HG02588 (cell line): Measurements from ENCODE around the gene PRSS33.

Experiments
- ATAC-seq: cut with Tn5 transposase; IDR thresholded peaks from one replicate; pipeline ENCODE4 v1.9.1; 2021; ENCODE audit warnings: mild to moderate bottlenecking, moderate library complexity; ENCODE audit not compliant: unreplicated experiment

Gene PRSS33

GRCh38 chr16:2765462-2766404 is 21.6 kb downstream of the PRSS33 start:
- no peak for ATAC-seq

GRCh38 chr16:2764718-2765117 is 22.6 kb downstream of the PRSS33 start:
- ATAC-seq: no peak

DNA sequence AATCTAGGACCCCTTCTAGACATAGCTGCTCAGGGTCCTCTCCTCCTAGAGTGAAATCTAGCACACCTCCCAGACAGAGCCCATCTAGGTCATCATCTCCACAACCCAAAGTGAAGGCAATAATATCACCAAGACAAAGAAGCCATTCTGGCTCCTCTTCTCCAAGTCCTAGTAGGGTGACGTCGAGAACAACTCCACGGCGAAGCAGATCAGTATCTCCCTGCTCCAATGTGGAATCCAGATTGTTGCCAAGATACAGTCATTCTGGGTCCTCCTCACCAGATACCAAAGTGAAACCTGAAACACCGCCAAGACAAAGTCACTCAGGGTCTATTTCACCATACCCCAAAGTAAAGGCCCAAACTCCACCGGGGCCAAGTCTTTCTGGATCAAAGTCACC is 24.2 kb downstream of the PRSS33 start:
- ATAC-seq: no peak

GRCh38 chr16:2762711-2763110 is 24.6 kb downstream of the PRSS33 start:
- no peak for ATAC-seq

DNA sequence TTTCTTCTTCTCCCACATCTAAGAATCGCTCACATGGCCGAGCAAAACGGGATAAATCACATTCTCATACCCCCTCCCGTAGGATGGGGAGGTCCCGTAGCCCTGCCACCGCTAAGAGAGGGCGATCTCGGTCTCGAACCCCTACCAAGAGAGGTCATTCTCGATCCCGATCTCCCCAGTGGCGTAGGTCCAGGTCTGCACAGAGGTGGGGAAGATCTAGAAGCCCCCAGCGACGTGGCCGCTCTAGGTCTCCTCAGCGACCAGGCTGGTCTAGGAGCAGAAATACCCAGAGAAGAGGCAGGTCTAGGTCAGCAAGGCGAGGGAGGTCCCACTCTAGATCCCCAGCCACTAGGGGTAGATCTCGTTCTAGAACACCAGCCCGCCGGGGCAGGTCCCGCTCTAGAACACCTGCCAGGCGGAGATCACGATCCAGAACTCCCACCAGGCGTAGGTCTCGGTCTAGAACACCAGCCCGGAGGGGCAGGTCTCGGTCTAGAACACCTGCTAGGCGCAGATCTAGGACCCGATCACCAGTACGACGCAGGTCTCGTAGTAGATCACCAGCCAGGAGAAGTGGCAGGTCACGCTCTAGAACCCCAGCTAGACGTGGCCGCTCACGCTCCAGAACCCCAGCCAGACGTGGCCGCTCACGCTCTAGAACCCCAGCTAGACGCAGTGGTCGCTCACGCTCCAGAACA is 25.3 kb downstream of the PRSS33 start:
- ATAC-seq: no peak

DNA sequence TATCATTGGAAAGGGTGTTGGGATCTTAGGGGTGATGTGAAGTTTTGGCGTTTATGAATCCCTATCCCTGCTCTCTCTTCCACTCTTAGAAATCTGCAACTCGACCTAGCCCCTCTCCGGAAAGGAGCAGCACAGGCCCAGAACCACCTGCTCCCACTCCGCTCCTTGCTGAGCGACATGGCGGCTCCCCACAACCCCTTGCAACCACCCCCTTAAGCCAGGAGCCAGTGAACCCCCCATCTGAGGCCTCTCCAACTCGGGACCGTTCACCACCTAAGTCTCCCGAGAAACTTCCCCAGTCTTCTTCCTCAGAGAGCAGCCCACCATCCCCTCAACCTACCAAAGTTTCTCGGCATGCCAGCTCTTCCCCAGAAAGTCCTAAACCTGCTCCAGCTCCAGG is 25.9 kb downstream of the PRSS33 start:
- no peak for ATAC-seq

DNA sequence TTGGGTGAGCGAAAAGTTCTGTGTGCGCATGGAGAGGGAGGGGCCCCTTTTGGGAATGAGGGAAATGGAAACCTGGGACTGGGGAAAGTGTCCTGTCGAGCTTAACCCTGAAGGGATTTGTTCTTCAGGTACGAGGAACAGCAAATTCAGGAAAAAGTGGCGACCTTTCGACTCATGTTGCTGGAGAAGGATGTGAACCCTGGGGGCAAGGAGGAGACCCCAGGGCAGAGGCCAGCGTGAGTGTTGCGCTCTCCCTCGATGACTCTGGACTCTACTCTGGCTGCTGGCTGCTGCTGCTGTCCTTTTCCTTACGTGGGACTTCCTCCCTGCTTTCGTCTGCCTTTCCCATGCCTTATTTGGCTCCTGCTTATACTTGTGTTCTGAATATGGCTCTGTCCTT is 30.0 kb downstream of the PRSS33 start:
- no peak for ATAC-seq

DNA sequence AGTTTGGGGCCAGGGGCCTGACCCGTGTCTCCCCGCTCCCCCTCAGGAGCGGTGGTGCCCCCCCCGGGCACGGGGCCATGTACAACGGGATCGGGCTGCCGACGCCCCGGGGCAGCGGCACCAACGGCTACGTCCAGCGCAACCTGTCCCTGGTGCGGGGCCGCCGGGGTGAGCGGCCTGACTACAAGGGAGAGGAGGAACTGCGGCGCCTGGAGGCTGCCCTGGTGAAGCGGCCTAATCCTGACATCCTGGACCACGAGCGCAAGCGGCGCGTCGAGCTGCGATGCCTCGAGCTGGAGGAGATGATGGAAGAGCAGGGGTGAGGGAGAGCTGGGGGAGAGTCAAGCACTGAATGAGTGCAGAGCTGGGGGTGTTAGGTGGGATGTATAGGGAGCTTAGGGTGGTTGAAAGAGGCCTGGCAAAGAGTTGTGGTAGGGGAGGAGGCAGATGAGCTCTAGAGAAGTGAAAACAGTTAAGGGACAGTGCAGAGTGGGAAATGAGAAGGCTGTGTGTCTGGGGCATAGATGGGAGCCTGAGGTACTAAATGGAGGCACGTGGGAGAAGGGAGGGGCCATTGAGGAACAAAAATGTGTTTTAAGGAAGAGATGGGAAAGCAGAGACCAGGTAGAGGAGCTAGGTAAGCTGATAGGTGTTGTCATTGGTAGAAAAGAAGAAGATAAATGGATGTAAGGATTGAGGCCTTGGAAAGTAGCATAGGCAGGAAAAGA is 30.9 kb downstream of the PRSS33 start:
- no peak for ATAC-seq

DNA sequence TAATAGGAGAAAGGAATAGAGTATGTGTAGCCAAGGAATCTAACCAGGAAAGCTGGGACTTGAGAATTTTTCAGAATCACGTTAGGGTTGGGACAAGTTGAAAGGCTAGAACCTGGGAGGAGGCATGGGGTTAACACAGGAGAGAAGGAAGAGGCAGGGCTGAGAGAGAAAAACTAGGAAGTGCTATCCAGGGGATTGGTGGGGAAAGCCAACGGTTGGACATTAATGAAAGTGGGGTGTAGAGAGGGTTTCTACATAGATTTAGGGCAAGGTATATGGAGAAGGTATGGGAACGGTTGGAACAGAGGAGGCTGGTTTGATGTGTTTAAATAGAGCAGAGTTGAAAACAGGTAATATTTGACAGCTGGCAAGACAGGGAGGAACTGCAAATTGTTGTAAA is 32.2 kb downstream of the PRSS33 start:
- ATAC-seq: no peak

DNA sequence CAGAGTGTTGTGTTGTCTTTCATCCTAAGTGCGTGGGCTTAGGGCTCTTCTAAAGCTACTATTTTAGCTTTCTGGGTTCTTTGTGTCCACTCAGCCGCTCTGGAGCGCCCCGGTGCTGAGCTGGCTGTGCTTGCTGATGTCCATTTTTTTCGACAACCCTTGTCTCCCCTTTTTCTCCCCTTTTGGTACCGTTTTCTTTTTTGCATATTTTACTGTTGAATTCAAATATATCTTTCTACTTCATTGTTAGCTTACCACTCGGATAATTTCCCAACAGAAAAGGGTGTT is 33.7 kb downstream of the PRSS33 start:
- no peak for ATAC-seq

DNA sequence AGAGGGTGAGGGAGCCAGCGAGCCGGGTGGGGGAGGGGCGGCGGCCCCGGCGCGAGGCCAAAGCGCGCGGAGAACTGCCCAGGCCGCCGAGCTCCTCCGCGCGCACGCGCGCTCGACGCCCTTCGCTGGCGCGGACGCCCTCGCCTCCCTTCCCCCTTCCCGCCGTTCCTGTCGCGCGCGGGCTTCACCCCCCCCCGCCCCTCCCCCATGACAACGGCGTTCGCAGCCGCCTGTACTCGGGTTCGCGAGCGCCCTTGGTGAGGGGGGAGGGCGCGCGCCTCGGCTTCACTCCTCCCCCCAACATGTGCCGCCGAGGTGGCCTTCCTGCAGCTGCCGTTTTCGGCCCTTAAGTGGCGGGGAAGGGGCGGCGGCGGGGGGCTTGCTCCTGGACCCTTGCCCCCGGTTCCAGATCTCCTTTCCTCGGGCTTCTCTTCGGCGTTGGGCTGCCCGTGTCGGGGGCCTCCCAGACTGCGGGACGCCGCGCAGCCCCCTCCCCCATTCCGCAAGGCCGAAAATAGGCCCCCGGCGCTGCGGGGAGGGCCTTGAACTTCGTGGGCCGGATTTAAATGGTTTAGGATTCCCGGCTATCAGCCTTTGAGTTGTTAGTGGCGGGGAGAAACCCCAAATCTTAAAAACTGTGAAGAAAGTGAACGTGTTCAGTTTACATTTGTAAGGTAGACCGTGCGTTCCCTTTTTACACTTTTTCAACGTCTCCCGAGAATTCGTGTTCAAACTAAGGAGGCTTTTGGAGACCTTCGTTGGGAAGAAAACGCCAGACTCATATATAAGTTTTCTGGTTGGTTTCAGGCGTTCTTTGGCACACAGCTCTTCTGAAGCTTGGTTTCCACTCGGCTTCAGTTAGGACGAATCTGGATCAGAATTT is 34.3 kb downstream of the PRSS33 start:
- peak; percentile 41 for ATAC-seq

DNA sequence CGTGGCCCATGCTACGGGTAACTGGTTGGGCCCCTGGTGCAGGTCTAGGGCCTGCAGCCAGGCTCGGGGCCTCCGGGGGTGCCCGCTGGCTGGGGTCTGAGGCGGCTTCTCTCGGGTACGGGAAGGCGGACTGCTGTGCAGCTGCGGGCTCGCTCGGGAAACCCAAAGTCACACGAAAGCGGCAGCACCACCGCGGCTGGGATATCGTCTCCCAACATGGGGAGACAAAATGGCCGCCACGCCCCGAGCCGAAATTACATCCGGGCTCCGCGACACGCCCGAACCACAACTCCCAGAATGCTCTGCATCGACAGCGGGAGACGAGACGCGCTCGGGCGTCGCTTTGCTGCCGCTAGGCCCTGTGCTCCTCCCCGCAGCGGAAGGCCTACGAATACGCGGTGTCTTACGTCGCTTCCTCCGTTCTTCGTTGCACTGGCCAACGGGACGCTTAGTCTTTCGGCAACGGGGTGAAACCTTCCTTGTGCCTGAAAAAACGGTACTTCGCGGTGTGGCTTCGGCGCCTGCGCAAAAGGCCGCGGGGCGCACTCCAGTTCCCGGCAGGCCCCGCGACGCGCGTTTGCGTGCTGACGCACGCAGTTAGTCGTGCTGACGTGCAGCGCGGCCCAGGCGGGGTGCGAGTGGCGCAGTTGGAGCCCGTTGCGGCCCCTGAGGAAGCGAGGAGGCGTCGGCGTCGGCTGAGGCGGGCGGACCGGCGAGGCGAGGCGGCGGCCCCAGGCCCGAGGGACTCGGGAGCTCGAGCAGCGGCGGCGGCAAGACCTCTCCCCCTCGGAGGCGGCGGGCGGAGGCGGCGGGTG is 35.1 kb downstream of the PRSS33 start, which contains the start of gene SRRM2:
Gene SRRM2, plus strand, starts transcription at position 604 of the 815 bp plus-strand sequence. CDS start 3,727 bp downstream, outside the sequence.
- ATAC-seq: peak; percentile 85

- no peak for ATAC-seq
Measured at GRCh38 chr16:2751577-2752034, 35.8 kb downstream of the PRSS33 start.

- no peak for ATAC-seq
Measured at GRCh38 chr16:2749936-2750335, 37.4 kb downstream of the PRSS33 start.

- no peak for ATAC-seq
Measured at GRCh38 chr16:2749476-2749875, 37.9 kb downstream of the PRSS33 start.

DNA sequence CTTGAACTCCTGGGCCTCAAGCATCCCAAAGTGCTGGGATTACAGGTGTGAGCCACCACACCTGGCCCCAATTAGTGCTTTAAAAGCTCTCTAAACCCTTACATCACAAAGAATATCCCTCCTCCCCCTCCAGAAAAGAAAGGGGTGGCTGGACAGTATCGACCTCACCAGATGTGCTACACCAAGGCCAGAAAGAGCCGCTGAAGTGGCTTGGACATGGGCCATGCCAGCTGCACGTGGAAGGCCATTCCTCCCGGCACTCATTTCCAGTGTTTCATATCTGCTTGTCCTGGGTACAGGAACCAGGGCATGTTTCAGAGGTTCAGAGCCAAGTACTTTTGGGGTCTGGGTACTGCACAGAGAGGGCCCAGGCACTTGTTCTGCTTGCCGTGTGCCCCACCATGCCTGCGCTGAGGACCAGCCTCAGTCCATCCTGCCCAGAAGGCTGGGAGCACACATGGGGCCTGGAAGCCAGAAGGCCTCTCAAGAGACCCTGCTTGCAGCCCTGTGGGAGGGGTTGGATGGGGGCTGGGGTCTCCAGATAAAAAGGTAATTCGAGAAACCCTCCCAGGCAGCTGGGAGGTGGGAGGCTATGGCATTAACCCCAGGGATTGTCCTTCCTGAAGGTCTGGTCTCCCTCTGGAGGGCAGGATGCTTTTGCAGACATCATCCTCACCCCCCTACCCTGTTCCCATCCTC is 38.5 kb downstream of the PRSS33 start:
- ATAC-seq: no peak

DNA sequence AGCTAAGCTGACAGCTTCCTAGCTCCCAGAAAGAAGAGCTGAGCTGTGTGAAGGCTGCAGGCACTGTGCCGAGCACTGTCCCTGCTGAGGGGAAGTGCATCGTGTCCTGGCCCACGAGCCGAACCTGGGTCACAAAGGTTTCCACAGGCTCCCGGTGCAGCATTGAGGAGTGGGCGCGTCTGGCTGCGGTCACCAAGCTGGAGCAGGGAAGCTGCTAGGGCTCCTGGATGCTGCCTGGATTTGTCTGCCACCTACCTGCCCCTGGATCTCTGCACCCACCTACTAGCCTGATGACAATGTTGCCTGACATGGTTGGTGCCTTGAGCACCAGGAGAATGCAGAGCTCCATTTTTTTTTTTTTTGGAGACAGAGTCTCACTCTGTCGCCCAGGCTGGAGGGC is 41.4 kb downstream of the PRSS33 start:
- no peak for ATAC-seq

DNA sequence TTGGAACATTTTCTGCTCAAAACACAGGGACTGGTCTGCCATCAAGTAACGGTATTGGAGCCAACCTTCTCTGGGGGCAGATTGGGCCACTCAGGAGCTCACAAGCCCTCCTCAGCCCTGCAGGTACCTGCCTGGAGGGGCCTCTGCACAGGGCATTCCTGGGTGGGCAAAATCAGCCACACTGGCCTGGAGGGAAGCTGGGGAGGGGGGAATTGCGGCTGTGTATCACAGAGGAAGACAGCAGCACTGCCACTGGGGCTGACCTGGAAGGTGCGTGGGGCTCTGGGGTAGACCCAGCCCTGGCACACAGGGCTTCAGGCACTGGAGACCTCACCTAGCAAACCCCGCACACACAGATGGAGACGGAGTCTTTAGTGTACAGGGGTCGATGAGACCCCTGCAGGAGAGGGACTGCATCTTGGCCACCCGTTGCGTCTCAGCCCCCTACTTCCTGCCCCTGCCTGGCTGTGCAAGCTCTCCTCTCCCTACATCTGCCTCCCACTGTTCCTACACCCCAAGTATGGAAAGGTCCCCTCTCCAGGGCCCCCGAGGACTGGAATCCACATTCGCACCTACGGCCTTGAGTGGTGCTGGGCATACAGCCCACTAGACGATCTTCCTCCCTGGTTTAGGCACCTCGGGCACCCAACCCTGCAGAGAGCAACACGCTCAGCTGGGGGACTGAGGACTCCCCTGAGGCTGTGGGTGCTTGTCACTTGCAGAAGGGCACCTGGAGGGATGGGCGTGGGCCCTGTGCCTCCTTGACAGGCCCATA is 42.1 kb downstream of the PRSS33 start:
- no peak for ATAC-seq
